Caco-2 (cell line): Measurements from ENCODE around the gene VAPA. TPM values are rescaled to one million over a fixed set of nuclear protein-coding genes. Genes with fewer than 3 reads are reported as not detected.

Experiments used
- BruUV-seq: library from RNA; stranded (reverse); fragments of 400-500 nt; replicated peaks from 2 replicates; lab custom pipeline; 2021; lab: Mats Ljungman, UMichigan
- CTCF ChIA-PET: fragments of 300-600 bp; sonication (Branson Sonifier 250); formaldehyde crosslinking; loops from one replicate; lab custom pipeline; 2022; ENCODE audit warnings: antibody characterized with exemption; lab: Charles Lee
- POLR2A ChIA-PET: fragments of 300-600 bp; sonication (Branson Sonifier 250); formaldehyde crosslinking; loops from one replicate; lab custom pipeline; 2022; ENCODE audit warnings: antibody characterized with exemption; lab: Charles Lee
- DNase-seq, 2 experiments: peaks; one replicate each; pipeline versions ENCODE4 v3.0.0 to v3.0.0-alpha.2; 2020 to 2022
- H3K27me3 ChIP-seq: replicated peaks from 2 replicates; pipeline ENCODE4 v1.6.0; 2011; ENCODE audit warnings: low read length; ENCODE audit not compliant: control insufficient read depth, insufficient read depth
- H3K36me3 ChIP-seq: 2 replicates; pipeline ENCODE4 v1.5.1; 2011; ENCODE audit warnings: low read length; ENCODE audit not compliant: control insufficient read depth, insufficient read depth
- H3K4me1 ChIP-seq: fragments of 250-450 bp; sonication (Bioruptor Pico); 2 replicates; pipeline ENCODE4 v1.5.1; 2020; ENCODE audit warnings: mild to moderate bottlenecking
- H3K4me3 ChIP-seq: 2 replicates; pipeline ENCODE4 v1.5.1; 2011; ENCODE audit warnings: low read depth, mild to moderate bottlenecking, control low read depth, low read length
- H3K9me3 ChIP-seq: fragments of 250-450 bp; sonication (Bioruptor Pico); 2 replicates; pipeline ENCODE4 v1.5.1; 2020; ENCODE audit warnings: mild to moderate bottlenecking, moderate library complexity
- H3K27ac Mint-ChIP-seq: one replicate; pipeline ENCODE4 v1.8.0; 2022; ENCODE audit warnings: mixed read lengths; ENCODE audit not compliant: unreplicated experiment
- H3K27me3 Mint-ChIP-seq: one replicate; pipeline ENCODE4 v1.8.0; 2022; ENCODE audit warnings: mixed read lengths; ENCODE audit not compliant: insufficient read depth, unreplicated experiment
- H3K36me3 Mint-ChIP-seq: one replicate; pipeline ENCODE4 v1.8.0; 2022; ENCODE audit warnings: mild to moderate bottlenecking, mixed read lengths; ENCODE audit not compliant: insufficient read depth, unreplicated experiment
- H3K4me1 Mint-ChIP-seq: one replicate; pipeline ENCODE4 v1.8.0; 2022; ENCODE audit warnings: low read depth, mixed read lengths; ENCODE audit not compliant: unreplicated experiment
- H3K4me3 Mint-ChIP-seq: one replicate; pipeline ENCODE4 v1.8.0; 2022; ENCODE audit warnings: mild to moderate bottlenecking, moderate library complexity, mixed read lengths; ENCODE audit not compliant: unreplicated experiment
- H3K9me3 Mint-ChIP-seq: one replicate; pipeline ENCODE4 v1.8.0; 2022; ENCODE audit warnings: mixed read lengths; ENCODE audit not compliant: unreplicated experiment
- CTCF ChIP-seq, 2 experiments: fragments of 200-600 bp in 1 of 2; IDR thresholded peaks; 1 replicate in 1 of 2; 2 replicates in 1 of 2; pipeline versions ENCODE4 v1.5.1 to v1.8.0; 2011 to 2022; ENCODE audit warnings: antibody characterized with exemption in 1 of 2, control low read depth in 1 of 2, inconsistent platforms in 1 of 2, low read depth in 1 of 2, low read length in 1 of 2, mild to moderate bottlenecking in 1 of 2, moderate library complexity in 1 of 2; ENCODE audit not compliant: insufficient read depth in 1 of 2, severe bottlenecking in 1 of 2, unreplicated experiment in 1 of 2
- intact Hi-C: fragments of 100-400 bp; cut with micrococcal nuclease; formaldehyde crosslinking; loops from one replicate; pipeline ENCODE4 v1.10.0; 2022; ENCODE audit not compliant: unreplicated experiment
- total RNA-seq: library from RNA; stranded (reverse); gene quantifications from 2 replicates; pipeline ENCODE4 v1.2.3, GENCODE V29; 2022

The VAPA gene
- total RNA-seq, 1 experiment from 2014 or later = 222 TPM

GRCh38 chr18:9931678-9932077, 17.9 kb downstream of the VAPA start:
- Histone ChIP-seq H3K4me1 (peaks cover 18% of the 10 kb centered on the region), H3K4me3 (no peak overlapping the region), H3K27me3 (no peaks in the 10 kb centered on the region), H3K36me3 (no peaks in the 10 kb centered on the region), H3K9me3 (no peaks in the 10 kb centered on the region)
- H3K27ac Mint-ChIP-seq = no peak overlapping the region
- intact Hi-C loops = no loop called here
- ChIA-PET POLR2A (no interaction called here), CTCF (no interaction called here)
- peaks cover 39% of the 10 kb centered on the region for H3K36me3 Mint-ChIP-seq
- no peaks in the 10 kb centered on the region for H3K9me3 Mint-ChIP-seq
- DNase-seq = no peak
- peaks cover 10% of the 10 kb centered on the region for H3K4me1 Mint-ChIP-seq
- TF ChIP-seq CTCF (IDR thresholded peaks at IDR 0.05; ENCODE audit: insufficient read depth in 1 of 2, low read depth in 1 of 2, low read length in 1 of 2, severe bottlenecking in 1 of 2, unreplicated experiment in 1 of 2) = no peak
- H3K4me3 Mint-ChIP-seq = no peak overlapping the region
- no peaks in the 10 kb centered on the region for H3K27me3 Mint-ChIP-seq
- no TSS peak for BruUV-seq

GRCh38 chr18:9933865-9934264, 20.0 kb downstream of the VAPA start:
- no peak overlapping the region for H3K4me3 ChIP-seq
- peaks cover 52% of the 10 kb centered on the region for H3K36me3 Mint-ChIP-seq
- H3K27me3 Mint-ChIP-seq = no peaks in the 10 kb centered on the region
- ChIA-PET POLR2A (no interaction called here), CTCF (no interaction called here)
- no peaks in the 10 kb centered on the region for H3K4me1 Mint-ChIP-seq
- H3K27me3 ChIP-seq = no peaks in the 10 kb centered on the region
- H3K9me3 ChIP-seq = no peaks in the 10 kb centered on the region
- DNase-seq = no peak
- no peak overlapping the region for H3K4me3 Mint-ChIP-seq
- intact Hi-C loops = no loop called here
- no peak overlapping the region for H3K27ac Mint-ChIP-seq
- H3K9me3 Mint-ChIP-seq = no peaks in the 10 kb centered on the region
- TF ChIP-seq CTCF (IDR thresholded peaks at IDR 0.05; ENCODE audit: insufficient read depth in 1 of 2, low read depth in 1 of 2, low read length in 1 of 2, severe bottlenecking in 1 of 2, unreplicated experiment in 1 of 2) = no peak
- no peaks in the 10 kb centered on the region for H3K36me3 ChIP-seq
- H3K4me1 ChIP-seq = 0 out of 2 replicates have a peak, but pooled peaks cover under 1% of the 10 kb centered on the region
- BruUV-seq = no TSS peak

- intact Hi-C loops = no loop called here
- Mint-ChIP-seq H3K27me3 (no peaks in the 10 kb centered on the region), H3K9me3 (no peaks in the 10 kb centered on the region), H3K27ac (no peak overlapping the region), H3K4me1 (no peaks in the 10 kb centered on the region), H3K36me3 (peaks cover 54% of the 10 kb centered on the region), H3K4me3 (no peak overlapping the region)
- Histone ChIP-seq H3K9me3 (no peaks in the 10 kb centered on the region), H3K27me3 (no peaks in the 10 kb centered on the region), H3K36me3 (no peaks in the 10 kb centered on the region), H3K4me3 (no peak overlapping the region), H3K4me1 (no peaks in the 10 kb centered on the region)
- ChIA-PET CTCF (no interaction called here), POLR2A (no interaction called here)
- BruUV-seq = no TSS peak
- no peak for DNase-seq
- no peak for TF ChIP-seq CTCF (IDR thresholded peaks at IDR 0.05; ENCODE audit: insufficient read depth in 1 of 2, low read depth in 1 of 2, low read length in 1 of 2, severe bottlenecking in 1 of 2, unreplicated experiment in 1 of 2)
Measured at GRCh38 chr18:9934274-9934673, 20.5 kb downstream of the VAPA start.
